HepG2 (cell line): ENCODE results near the gene WTAP.

Source experiments
- EP300 ChIP-seq, 3 experiments: sonication (generic) in 1 of 3; formaldehyde crosslinking in 1 of 3; IDR thresholded peaks; 2 replicates each; pipeline versions ENCODE4 v1.5.1 to v1.6.1; 2011 to 2020; ENCODE audit warnings: low read depth in 2 of 3, low read length in 2 of 3, borderline replicate concordance in 1 of 3, improper control_type of control experiment in 1 of 3, mild to moderate bottlenecking in 1 of 3, missing genetic modification reagents in 1 of 3, moderate library complexity in 1 of 3
- RARG ChIP-seq: sonication (generic); formaldehyde crosslinking; IDR thresholded peaks from 2 replicates; pipeline ENCODE4 v1.4.0; 2020; ENCODE audit warnings: low read depth, mild to moderate bottlenecking, missing genetic modification reagents
- TEAD3 ChIP-seq: optimal IDR thresholded peaks from 2 replicates; pipeline ENCODE3; 2016; ENCODE audit warnings: borderline replicate concordance
- ZNF24 ChIP-seq: fragments of 450-650 bp; IDR thresholded peaks from 2 replicates; pipeline ENCODE4 v1.6.1; 2017; ENCODE audit warnings: antibody characterized with exemption, mild to moderate bottlenecking
- ZNF572 ChIP-seq: sonication (generic); formaldehyde crosslinking; IDR thresholded peaks from 2 replicates; pipeline ENCODE4 v1.5.1; 2020; ENCODE audit warnings: mild to moderate bottlenecking, missing genetic modification reagents
- TF ChIP-seq, protein P1 (sequence below): sonication (generic); formaldehyde crosslinking; IDR thresholded peaks from 2 replicates; pipeline ENCODE4 v1.5.0; 2020; ENCODE audit warnings: missing genetic modification reagents

GRCh38 chr6:159689001-159689400 lies 38.3 kb upstream of the WTAP start:
- no peak for TF ChIP-seq ZNF572
- TF ChIP-seq, protein P1, sequence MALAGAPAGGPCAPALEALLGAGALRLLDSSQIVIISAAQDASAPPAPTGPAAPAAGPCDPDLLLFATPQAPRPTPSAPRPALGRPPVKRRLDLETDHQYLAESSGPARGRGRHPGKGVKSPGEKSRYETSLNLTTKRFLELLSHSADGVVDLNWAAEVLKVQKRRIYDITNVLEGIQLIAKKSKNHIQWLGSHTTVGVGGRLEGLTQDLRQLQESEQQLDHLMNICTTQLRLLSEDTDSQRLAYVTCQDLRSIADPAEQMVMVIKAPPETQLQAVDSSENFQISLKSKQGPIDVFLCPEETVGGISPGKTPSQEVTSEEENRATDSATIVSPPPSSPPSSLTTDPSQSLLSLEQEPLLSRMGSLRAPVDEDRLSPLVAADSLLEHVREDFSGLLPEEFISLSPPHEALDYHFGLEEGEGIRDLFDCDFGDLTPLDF (CRISPR knock-in tag), result no peak
- TF ChIP-seq EP300 (IDR thresholded peaks at IDR 0.05; ENCODE audit: low read depth in 2 of 2, low read length in 2 of 2), result no peak
- TF ChIP-seq EP300 (CRISPR knock-in tag; IDR thresholded peaks at IDR 0.05; ENCODE audit: borderline replicate concordance), result no peak
- no peak for TF ChIP-seq ZNF24
- TF ChIP-seq TEAD3 (CRISPR knock-in tag), result no peak
- TF ChIP-seq RARG, result no peak
